ENCODE measurements around the gene ARID1B.
A peak's percentile ranks its signal among the peaks of the same experiment; 100 is the strongest.

ARID1B gene

GRCh38 chr6:157001716-157002115 is 224.5 kb downstream of the ARID1B start:
- H3K36me3 ChIP-seq (ENCODE audit: control insufficient read depth, insufficient read depth, low read length) = no peaks in the 10 kb centered on the region
- H3K4me3 ChIP-seq (ENCODE audit: low read length) = no peak overlapping the region
- no peak overlapping the region for H3K27ac ChIP-seq (ENCODE audit: low read depth, low read length)
- no peaks in the 10 kb centered on the region for H3K27me3 ChIP-seq (ENCODE audit: control insufficient read depth, insufficient read depth, low read length)
- H3K4me1 ChIP-seq (ENCODE audit: control insufficient read depth, insufficient read depth, low read length) = no peaks in the 10 kb centered on the region
- no peak overlapping the region for H3K9ac ChIP-seq (ENCODE audit: low read length)

- Histone ChIP-seq H3K9ac (ENCODE audit: low read length) (no peak overlapping the region), H3K27me3 (ENCODE audit: control insufficient read depth, insufficient read depth, low read length) (no peaks in the 10 kb centered on the region), H3K4me3 (ENCODE audit: low read length) (no peak overlapping the region), H3K4me1 (ENCODE audit: control insufficient read depth, insufficient read depth, low read length) (no peaks in the 10 kb centered on the region), H3K27ac (ENCODE audit: low read depth, low read length) (no peak overlapping the region), H3K36me3 (ENCODE audit: control insufficient read depth, insufficient read depth, low read length) (no peaks in the 10 kb centered on the region)
Measured at GRCh38 chr6:157002774-157003173, 225.6 kb downstream of the ARID1B start.

GRCh38 chr6:157005940-157006339 is 228.8 kb downstream of the ARID1B start:
- H3K27ac ChIP-seq (ENCODE audit: low read depth, low read length) = no peak overlapping the region
- no peak overlapping the region for H3K9ac ChIP-seq (ENCODE audit: low read length)

GRCh38 chr6:157008568-157008967 is 231.4 kb downstream of the ARID1B start:
- H3K27me3 ChIP-seq (ENCODE audit: control insufficient read depth, insufficient read depth, low read length) = no peaks in the 10 kb centered on the region
- H3K4me1 ChIP-seq (ENCODE audit: control insufficient read depth, insufficient read depth, low read length) = no peaks in the 10 kb centered on the region
- H3K27ac ChIP-seq (ENCODE audit: low read depth, low read length) = no peak overlapping the region
- no peak overlapping the region for H3K9ac ChIP-seq (ENCODE audit: low read length)
- H3K36me3 ChIP-seq (ENCODE audit: control insufficient read depth, insufficient read depth, low read length) = no peaks in the 10 kb centered on the region
- no peak overlapping the region for H3K4me3 ChIP-seq (ENCODE audit: low read length)

More at GRCh38 chr6:157005940-157006339, 228.8 kb downstream of the ARID1B start:
- Histone ChIP-seq H3K4me3 (ENCODE audit: low read length) (no peak overlapping the region), H3K4me1 (ENCODE audit: control insufficient read depth, insufficient read depth, low read length) (no peaks in the 10 kb centered on the region), H3K27me3 (ENCODE audit: control insufficient read depth, insufficient read depth, low read length) (no peaks in the 10 kb centered on the region), H3K36me3 (ENCODE audit: control insufficient read depth, insufficient read depth, low read length) (no peaks in the 10 kb centered on the region)

- Histone ChIP-seq H3K27ac (ENCODE audit: low read depth, low read length) (no peak overlapping the region), H3K36me3 (ENCODE audit: control insufficient read depth, insufficient read depth, low read length) (no peaks in the 10 kb centered on the region), H3K27me3 (ENCODE audit: control insufficient read depth, insufficient read depth, low read length) (no peaks in the 10 kb centered on the region), H3K4me1 (ENCODE audit: control insufficient read depth, insufficient read depth, low read length) (no peaks in the 10 kb centered on the region), H3K9ac (ENCODE audit: low read length) (no peak overlapping the region), H3K4me3 (ENCODE audit: low read length) (no peak overlapping the region)
Measured at GRCh38 chr6:157012355-157012754, 235.2 kb downstream of the ARID1B start.

- Histone ChIP-seq H3K36me3 (ENCODE audit: control insufficient read depth, insufficient read depth, low read length) (no peaks in the 10 kb centered on the region), H3K4me3 (ENCODE audit: low read length) (no peak overlapping the region), H3K27ac (ENCODE audit: low read depth, low read length) (no peak overlapping the region), H3K27me3 (ENCODE audit: control insufficient read depth, insufficient read depth, low read length) (no peaks in the 10 kb centered on the region), H3K4me1 (ENCODE audit: control insufficient read depth, insufficient read depth, low read length) (no peaks in the 10 kb centered on the region), H3K9ac (ENCODE audit: low read length) (no peak overlapping the region)
Measured at GRCh38 chr6:157013649-157014304, 236.6 kb downstream of the ARID1B start.

- H3K4me3 ChIP-seq (ENCODE audit: low read length) = no peak overlapping the region
- no peaks in the 10 kb centered on the region for H3K36me3 ChIP-seq (ENCODE audit: control insufficient read depth, insufficient read depth, low read length)
- H3K27me3 ChIP-seq (ENCODE audit: control insufficient read depth, insufficient read depth, low read length) = no peaks in the 10 kb centered on the region
- H3K4me1 ChIP-seq (ENCODE audit: control insufficient read depth, insufficient read depth, low read length) = peaks cover 3% of the 10 kb centered on the region
- H3K9ac ChIP-seq (ENCODE audit: low read length) = no peak overlapping the region
- no peak overlapping the region for H3K27ac ChIP-seq (ENCODE audit: low read depth, low read length)
Measured at GRCh38 chr6:157014871-157015270, 237.7 kb downstream of the ARID1B start.

- H3K9ac ChIP-seq (ENCODE audit: low read length) = no peak overlapping the region
- H3K27me3 ChIP-seq (ENCODE audit: control insufficient read depth, insufficient read depth, low read length) = no peaks in the 10 kb centered on the region
- no peak overlapping the region for H3K4me3 ChIP-seq (ENCODE audit: low read length)
- H3K4me1 ChIP-seq (ENCODE audit: control insufficient read depth, insufficient read depth, low read length) = peaks cover 3% of the 10 kb centered on the region
- H3K36me3 ChIP-seq (ENCODE audit: control insufficient read depth, insufficient read depth, low read length) = no peaks in the 10 kb centered on the region
- no peak overlapping the region for H3K27ac ChIP-seq (ENCODE audit: low read depth, low read length)
Measured at GRCh38 chr6:157017022-157017421, 239.8 kb downstream of the ARID1B start.

- no peak overlapping the region for H3K27ac ChIP-seq (ENCODE audit: low read depth, low read length)
- H3K9ac ChIP-seq (ENCODE audit: low read length) = no peak overlapping the region
- no peak overlapping the region for H3K4me3 ChIP-seq (ENCODE audit: low read length)
- H3K36me3 ChIP-seq (ENCODE audit: control insufficient read depth, insufficient read depth, low read length) = no peaks in the 10 kb centered on the region
- H3K27me3 ChIP-seq (ENCODE audit: control insufficient read depth, insufficient read depth, low read length) = no peaks in the 10 kb centered on the region
- peaks cover 10% of the 10 kb centered on the region for H3K4me1 ChIP-seq (ENCODE audit: control insufficient read depth, insufficient read depth, low read length)
Measured at GRCh38 chr6:157017861-157018260, 240.7 kb downstream of the ARID1B start.

- peaks cover 18% of the 10 kb centered on the region for H3K4me1 ChIP-seq (ENCODE audit: control insufficient read depth, insufficient read depth, low read length)
Measured at GRCh38 chr6:157019115-157019641, 242.0 kb downstream of the ARID1B start.

GRCh38 chr6:157019733-157020132 is 242.6 kb downstream of the ARID1B start:
- H3K27ac ChIP-seq (ENCODE audit: low read depth, low read length) = peak overlapping the region; percentile 24
- H3K4me3 ChIP-seq (ENCODE audit: low read length) = no peak overlapping the region
- no peaks in the 10 kb centered on the region for H3K27me3 ChIP-seq (ENCODE audit: control insufficient read depth, insufficient read depth, low read length)
- H3K4me1 ChIP-seq (ENCODE audit: control insufficient read depth, insufficient read depth, low read length) = peaks cover 18% of the 10 kb centered on the region
- H3K9ac ChIP-seq (ENCODE audit: low read length) = no peak overlapping the region
- H3K36me3 ChIP-seq (ENCODE audit: control insufficient read depth, insufficient read depth, low read length) = no peaks in the 10 kb centered on the region

More at GRCh38 chr6:157019115-157019641, 242.0 kb downstream of the ARID1B start:
- H3K27me3 ChIP-seq (ENCODE audit: control insufficient read depth, insufficient read depth, low read length) = no peaks in the 10 kb centered on the region
- H3K27ac ChIP-seq (ENCODE audit: low read depth, low read length) = peak overlapping the region; percentile 24
- no peak overlapping the region for H3K9ac ChIP-seq (ENCODE audit: low read length)
- H3K36me3 ChIP-seq (ENCODE audit: control insufficient read depth, insufficient read depth, low read length) = no peaks in the 10 kb centered on the region
- H3K4me3 ChIP-seq (ENCODE audit: low read length) = no peak overlapping the region

GRCh38 chr6:157020398-157020797 is 243.2 kb downstream of the ARID1B start:
- Histone ChIP-seq H3K4me1 (ENCODE audit: control insufficient read depth, insufficient read depth, low read length) (peaks cover 18% of the 10 kb centered on the region), H3K4me3 (ENCODE audit: low read length) (peak overlapping the region; percentile 83), H3K9ac (ENCODE audit: low read length) (no peak overlapping the region), H3K27ac (ENCODE audit: low read depth, low read length) (peak overlapping the region; percentile 98), H3K27me3 (ENCODE audit: control insufficient read depth, insufficient read depth, low read length) (no peaks in the 10 kb centered on the region), H3K36me3 (ENCODE audit: control insufficient read depth, insufficient read depth, low read length) (no peaks in the 10 kb centered on the region)

GRCh38 chr6:157020881-157021343 is 243.7 kb downstream of the ARID1B start:
- Histone ChIP-seq H3K27me3 (ENCODE audit: control insufficient read depth, insufficient read depth, low read length) (no peaks in the 10 kb centered on the region), H3K27ac (ENCODE audit: low read depth, low read length) (peak overlapping the region; percentile 98), H3K4me3 (ENCODE audit: low read length) (peak overlapping the region; percentile 83), H3K4me1 (ENCODE audit: control insufficient read depth, insufficient read depth, low read length) (peaks cover 18% of the 10 kb centered on the region), H3K9ac (ENCODE audit: low read length) (peak overlapping the region; percentile 80), H3K36me3 (ENCODE audit: control insufficient read depth, insufficient read depth, low read length) (no peaks in the 10 kb centered on the region)

All from rectal smooth muscle tissue (tissue), 1 donor.